Activated B cell treated with CpG ODN at 0.5 μM for 24 hours (primary cell): Measurements from ENCODE around the gene TSPAN9. TPM values are rescaled to one million over a fixed set of nuclear protein-coding genes. Genes with fewer than 3 reads are reported as not detected.

Experiments
- ATAC-seq: fragments of 200-7000 bp; cut with Tn5 transposase; one replicate; pipeline ENCODE4 v1.10.0; 2021; ENCODE audit warnings: low read depth, mild to moderate bottlenecking, moderate library complexity
- CTCF ChIA-PET: fragments of 350-600 bp; sonication (Branson Sonifier 250); formaldehyde crosslinking; loops from one replicate; lab custom pipeline; 2021; ENCODE audit warnings: antibody characterized with exemption; lab: Charles Lee
- POLR2A ChIA-PET: fragments of 350-600 bp; sonication (Branson Sonifier 250); formaldehyde crosslinking; loops from one replicate; lab custom pipeline; 2021; ENCODE audit warnings: antibody characterized with exemption; lab: Charles Lee
- DNase-seq: peaks from one replicate; pipeline ENCODE4 v3.0.0; 2022
- H3K27ac Mint-ChIP-seq: one replicate; pipeline ENCODE4 v1.8.0; 2020; ENCODE audit warnings: mixed read lengths
- H3K27me3 Mint-ChIP-seq: one replicate; pipeline ENCODE4 v1.8.0; 2021; ENCODE audit warnings: mixed read lengths
- H3K36me3 Mint-ChIP-seq: one replicate; pipeline ENCODE4 v1.8.0; 2021; ENCODE audit warnings: low read depth, mixed read lengths
- H3K4me1 Mint-ChIP-seq: one replicate; pipeline ENCODE4 v1.8.0; 2021; ENCODE audit warnings: mixed read lengths
- H3K4me3 Mint-ChIP-seq: one replicate; pipeline ENCODE4 v1.8.0; 2020; ENCODE audit warnings: mild to moderate bottlenecking, mixed read lengths
- H3K9me3 Mint-ChIP-seq: one replicate; pipeline ENCODE4 v1.8.0; 2020; ENCODE audit warnings: mixed read lengths
- CTCF ChIP-seq: fragments of 200-600 bp; IDR thresholded peaks from one replicate; pipeline ENCODE4 v1.8.0; 2022; ENCODE audit warnings: antibody characterized with exemption, mild to moderate bottlenecking
- intact Hi-C: fragments of 100-400 bp; cut with micrococcal nuclease; formaldehyde crosslinking; loops from one replicate; pipeline ENCODE4 v1.15.1; 2024
- total RNA-seq: library from RNA; stranded (reverse); gene quantifications from 2 replicates; pipeline ENCODE4 v1.2.3, GENCODE V29; 2022

Gene TSPAN9
- total RNA-seq, 1 donor from 2014 or later = 0.20 TPM

GRCh38 chr12:3161861-3162260, 84.7 kb downstream of the TSPAN9 start:
- no peak for TF ChIP-seq CTCF
- Mint-ChIP-seq H3K27ac (no peak overlapping the region), H3K9me3 (no peaks in the 10 kb centered on the region), H3K4me3 (no peak overlapping the region), H3K36me3 (no peaks in the 10 kb centered on the region), H3K27me3 (peaks cover 18% of the 10 kb centered on the region), H3K4me1 (no peaks in the 10 kb centered on the region)
- DNase-seq = no peak
- CTCF ChIA-PET = no interaction called here
- POLR2A ChIA-PET = no interaction called here
- no peak for ATAC-seq
- intact Hi-C loops = no loop called here

- DNase-seq (no peak), ATAC-seq (no peak)
- H3K4me3 Mint-ChIP-seq = no peak overlapping the region
- no peaks in the 10 kb centered on the region for H3K36me3 Mint-ChIP-seq
- no peaks in the 10 kb centered on the region for H3K9me3 Mint-ChIP-seq
- H3K27me3 Mint-ChIP-seq = peaks cover 20% of the 10 kb centered on the region
- no peak for TF ChIP-seq CTCF
- no peaks in the 10 kb centered on the region for H3K4me1 Mint-ChIP-seq
- CTCF ChIA-PET = no interaction called here
- no peak overlapping the region for H3K27ac Mint-ChIP-seq
- intact Hi-C loops = no loop called here
- POLR2A ChIA-PET = no interaction called here
Measured at GRCh38 chr12:3164454-3165077, 87.4 kb downstream of the TSPAN9 start.

GRCh38 chr12:3165078-3165980, 88.2 kb downstream of the TSPAN9 start:
- TF ChIP-seq CTCF = no peak
- intact Hi-C loops = no loop called here
- H3K27ac Mint-ChIP-seq = no peak overlapping the region
- no peak overlapping the region for H3K4me3 Mint-ChIP-seq
- ChIA-PET POLR2A (no interaction called here), CTCF (no interaction called here)
- ATAC-seq = no peak
- no peaks in the 10 kb centered on the region for H3K9me3 Mint-ChIP-seq
- DNase-seq = no peak
- H3K27me3 Mint-ChIP-seq = peaks cover 21% of the 10 kb centered on the region
- H3K4me1 Mint-ChIP-seq = no peaks in the 10 kb centered on the region
- H3K36me3 Mint-ChIP-seq = no peaks in the 10 kb centered on the region

- peaks cover 27% of the 10 kb centered on the region for H3K27me3 Mint-ChIP-seq
- no peaks in the 10 kb centered on the region for H3K36me3 Mint-ChIP-seq
- DNase-seq (no peak), ATAC-seq (no peak)
- no peak for TF ChIP-seq CTCF
- no peaks in the 10 kb centered on the region for H3K9me3 Mint-ChIP-seq
- no peak overlapping the region for H3K27ac Mint-ChIP-seq
- no peak overlapping the region for H3K4me3 Mint-ChIP-seq
- POLR2A ChIA-PET = no interaction called here
- intact Hi-C loops = no loop called here
- H3K4me1 Mint-ChIP-seq = no peaks in the 10 kb centered on the region
- CTCF ChIA-PET = no interaction called here
Measured at GRCh38 chr12:3167636-3168035, 90.5 kb downstream of the TSPAN9 start.
